ENCODE data around the gene SNURF. TPM values are rescaled to one million over a fixed set of nuclear protein-coding genes. Genes with fewer than 3 reads are reported as not detected.
"Not testable (repeated sequence)": the region's sequence is repeated elsewhere in the genome, so short reads cannot be mapped to it uniquely, and the experiment has no call there.

The SNURF gene
- total RNA-seq (6.9 TPM), polyA plus RNA-seq (8.9 TPM)
- long read RNA-seq, donor 1 = 0 reads
- long read RNA-seq, donor 2 = 0 reads
- long read RNA-seq, donor 3, transcript SNURF-201 (4 exons, 331 nt) = major isoform, 12 of 13 reads
- long read RNA-seq, donor 3, partial matches to known transcripts = 0 of 13 reads
- long read RNA-seq, donor 3, other reads (novel, unspliced or antisense) = 0 of 13 reads
- long read RNA-seq, donor 4, partial matches to known transcripts = 0 of 2 reads
- long read RNA-seq, donor 4, other reads (novel, unspliced or antisense) = 0 of 2 reads
- long read RNA-seq, donor 5, transcript SNURF-201 (4 exons, 331 nt) = major isoform, 9 of 11 reads
- long read RNA-seq, donor 5, partial matches to known transcripts = 0 of 11 reads
- long read RNA-seq, donor 5, other reads (novel, unspliced or antisense) = 0 of 11 reads
- long read RNA-seq, donor 6, partial matches to known transcripts = 0 of 1 reads
- long read RNA-seq, donor 6, other reads (novel, unspliced or antisense) = 0 of 1 reads
- long read RNA-seq, donor 7, partial matches to known transcripts = 0 of 7 reads
- long read RNA-seq, donor 7, other reads (novel, unspliced or antisense) = 0 of 7 reads
- long read RNA-seq, donor 8, partial matches to known transcripts = 0 of 2 reads
- long read RNA-seq, donor 8, other reads (novel, unspliced or antisense) = 0 of 2 reads
- long read RNA-seq, donor 9, partial matches to known transcripts = 0 of 2 reads
- long read RNA-seq, donor 9, other reads (novel, unspliced or antisense) = 0 of 2 reads
- long read RNA-seq, donor 10, partial matches to known transcripts = 0 of 8 reads
- long read RNA-seq, donor 10, other reads (novel, unspliced or antisense) = 0 of 8 reads

GRCh38 chr15:24954783-24955530 lies at the start of gene SNURF, which contains the start of gene SNRPN:
Gene SNURF (plus strand): TSS chr15:24954987. CDS start chr15:24955049, 62 bp downstream.
Gene SNRPN (plus strand): TSS chr15:24954987. CDS start chr15:24974454, 19,467 bp downstream.
- H3K4me1 ChIP-seq (ENCODE audit: control insufficient read depth in 2 of 2, insufficient read depth in 2 of 2, low read length in 2 of 2) = no peaks in the 10 kb centered on the region
- peak within 1 kb of the TSS; percentile 55 to 81 for H3K4me3 ChIP-seq (ENCODE audit: low read length in 2 of 2)
- H3K27me3 ChIP-seq (ENCODE audit: control insufficient read depth in 2 of 2, insufficient read depth in 1 of 2, low read length in 1 of 2) = no peaks in the 10 kb centered on the region
- no peaks in the 10 kb centered on the region for H3K36me3 ChIP-seq (ENCODE audit: control insufficient read depth in 2 of 2, insufficient read depth in 2 of 2, low read length in 1 of 2)
- peak; percentile 14 to 71 (median 23) for DNase-seq (ENCODE audit: low read depth in 6 of 9, low spot score in 9 of 9)
- WGBS = 47% methylated on average over 47 of the region's 47 CpGs
- peaks cover 0 to 11% of the 10 kb centered on the region in 2 donors for H3K9me3 ChIP-seq (ENCODE audit: control insufficient read depth in 2 of 2, insufficient read depth in 1 of 2, low read length in 1 of 2)
- H3K27ac ChIP-seq (ENCODE audit: low read depth in 1 of 2, low read length in 1 of 2) = peak within 1 kb of the TSS; percentile 93 to 98

DNA sequence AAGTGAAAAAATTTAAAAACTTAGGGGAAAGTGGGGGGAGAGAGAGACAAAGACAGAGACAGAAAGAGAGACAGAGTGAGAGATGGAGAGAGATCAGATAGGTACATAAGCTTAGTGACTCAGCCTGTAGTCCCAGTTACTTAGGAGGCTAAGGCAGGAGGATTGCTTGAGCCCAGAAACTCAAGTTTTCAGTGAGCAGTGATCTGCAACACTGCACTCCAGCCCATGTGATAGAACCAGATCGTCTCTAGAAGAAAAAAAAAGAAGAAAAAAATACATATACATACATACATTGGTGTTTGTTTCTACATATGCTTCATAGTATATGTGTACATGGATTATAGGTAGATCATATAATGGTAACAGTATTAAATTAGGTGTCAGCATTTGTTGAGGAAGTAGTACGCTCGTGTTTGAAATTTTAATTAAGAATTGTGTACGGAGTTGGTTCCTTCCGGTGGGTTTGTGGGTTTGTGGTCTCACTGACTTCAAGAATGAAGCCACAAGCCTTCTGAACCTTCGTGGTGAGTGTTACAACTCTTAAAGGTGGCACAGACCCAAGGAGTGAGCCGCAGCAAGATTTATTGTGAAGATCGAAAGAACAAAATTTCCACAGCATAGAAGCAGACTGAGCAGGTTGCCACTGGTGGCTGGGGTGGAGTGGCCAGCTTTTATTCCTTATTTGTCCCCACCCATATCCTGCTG lies 38.3 kb upstream of the SNURF start:
- Histone ChIP-seq H3K9me3 (ENCODE audit: control insufficient read depth in 2 of 2, insufficient read depth in 1 of 2, low read length in 1 of 2) (peaks cover 1 to 7% of the 10 kb centered on the region in 2 donors), H3K36me3 (ENCODE audit: control insufficient read depth in 2 of 2, insufficient read depth in 2 of 2, low read length in 1 of 2) (no peaks in the 10 kb centered on the region), H3K4me1 (ENCODE audit: control insufficient read depth in 2 of 2, insufficient read depth in 2 of 2, low read length in 2 of 2) (no peaks in the 10 kb centered on the region), H3K27ac (ENCODE audit: low read depth in 1 of 2, low read length in 1 of 2) (no peak overlapping the region), H3K27me3 (ENCODE audit: control insufficient read depth in 2 of 2, insufficient read depth in 1 of 2, low read length in 1 of 2) (no peaks in the 10 kb centered on the region), H3K4me3 (ENCODE audit: low read length in 2 of 2) (no peak overlapping the region)
- peak in 2 of 9 donors; percentile 7 to 28 for DNase-seq (ENCODE audit: low read depth in 6 of 9, low spot score in 9 of 9)
- 25% methylated on average over 8 of the region's 8 CpGs for WGBS

GRCh38 chr15:24917431-24917830 lies 37.4 kb upstream of the SNURF start:
- Histone ChIP-seq H3K36me3 (ENCODE audit: control insufficient read depth in 2 of 2, insufficient read depth in 2 of 2, low read length in 1 of 2) (no peaks in the 10 kb centered on the region), H3K27ac (ENCODE audit: low read depth in 1 of 2, low read length in 1 of 2) (no peak overlapping the region), H3K9me3 (ENCODE audit: control insufficient read depth in 2 of 2, insufficient read depth in 1 of 2, low read length in 1 of 2) (peaks cover 1 to 3% of the 10 kb centered on the region in 2 donors), H3K4me3 (ENCODE audit: low read length in 2 of 2) (no peak overlapping the region), H3K4me1 (ENCODE audit: control insufficient read depth in 2 of 2, insufficient read depth in 2 of 2, low read length in 2 of 2) (no peaks in the 10 kb centered on the region), H3K27me3 (ENCODE audit: control insufficient read depth in 2 of 2, insufficient read depth in 1 of 2, low read length in 1 of 2) (no peaks in the 10 kb centered on the region)
- 96% methylated on average over 14 of the region's 14 CpGs for WGBS
- DNase-seq (ENCODE audit: low read depth in 6 of 9, low spot score in 9 of 9) = no peak

- Histone ChIP-seq H3K9me3 (ENCODE audit: control insufficient read depth in 2 of 2, insufficient read depth in 1 of 2, low read length in 1 of 2) (peaks cover 1 to 3% of the 10 kb centered on the region in 2 donors), H3K4me3 (ENCODE audit: low read length in 2 of 2) (no peak overlapping the region), H3K27ac (ENCODE audit: low read depth in 1 of 2, low read length in 1 of 2) (no peak overlapping the region), H3K4me1 (ENCODE audit: control insufficient read depth in 2 of 2, insufficient read depth in 2 of 2, low read length in 2 of 2) (no peaks in the 10 kb centered on the region), H3K36me3 (ENCODE audit: control insufficient read depth in 2 of 2, insufficient read depth in 2 of 2, low read length in 1 of 2) (no peaks in the 10 kb centered on the region), H3K27me3 (ENCODE audit: control insufficient read depth in 2 of 2, insufficient read depth in 1 of 2, low read length in 1 of 2) (no peaks in the 10 kb centered on the region)
- WGBS = 79% methylated on average over 2 of the region's 2 CpGs
- no peak for DNase-seq (ENCODE audit: low read depth in 6 of 9, low spot score in 9 of 9)
Observed at GRCh38 chr15:24919446-24919845, 35.3 kb upstream of the SNURF start.

DNA sequence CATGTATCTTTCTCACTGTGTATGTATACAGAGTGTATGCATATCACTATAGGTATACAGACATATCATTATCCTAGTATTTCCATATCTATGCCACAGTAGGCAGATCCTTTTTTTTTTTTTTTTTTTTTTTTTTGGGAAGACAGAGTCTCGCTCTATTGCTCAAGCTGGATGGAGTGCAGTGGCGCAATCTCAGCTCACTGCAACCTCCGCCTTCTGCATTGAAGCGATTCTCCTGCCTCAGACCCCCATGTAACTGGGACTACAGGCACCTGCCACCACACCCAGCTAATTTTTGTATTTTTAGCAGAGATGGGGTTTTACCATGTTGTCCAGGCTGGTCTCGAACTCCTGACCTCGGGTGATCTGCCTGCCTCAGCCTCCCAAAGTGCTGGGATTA lies 32.0 kb upstream of the SNURF start:
- H3K4me1 ChIP-seq (ENCODE audit: control insufficient read depth in 2 of 2, insufficient read depth in 2 of 2, low read length in 2 of 2); H3K36me3 ChIP-seq (ENCODE audit: control insufficient read depth in 2 of 2, insufficient read depth in 2 of 2, low read length in 1 of 2); H3K9me3 ChIP-seq (ENCODE audit: control insufficient read depth in 2 of 2, insufficient read depth in 1 of 2, low read length in 1 of 2); H3K4me3 ChIP-seq (ENCODE audit: low read length in 2 of 2); H3K27me3 ChIP-seq (ENCODE audit: control insufficient read depth in 2 of 2, insufficient read depth in 1 of 2, low read length in 1 of 2); H3K27ac ChIP-seq (ENCODE audit: low read depth in 1 of 2, low read length in 1 of 2); DNase-seq (ENCODE audit: low read depth in 6 of 9, low spot score in 9 of 9): not testable (repeated sequence)
- 92% methylated on average over 6 of the region's 6 CpGs for WGBS

GRCh38 chr15:24924153-24924552 lies 30.6 kb upstream of the SNURF start:
- no peaks in the 10 kb centered on the region for H3K27me3 ChIP-seq (ENCODE audit: control insufficient read depth in 2 of 2, insufficient read depth in 1 of 2, low read length in 1 of 2)
- H3K4me3 ChIP-seq (ENCODE audit: low read length in 2 of 2) = no peak overlapping the region
- H3K9me3 ChIP-seq (ENCODE audit: control insufficient read depth in 2 of 2, insufficient read depth in 1 of 2, low read length in 1 of 2) = no peaks in the 10 kb centered on the region
- no peak for DNase-seq (ENCODE audit: low read depth in 6 of 9, low spot score in 9 of 9)
- no peak overlapping the region for H3K27ac ChIP-seq (ENCODE audit: low read depth in 1 of 2, low read length in 1 of 2)
- no peaks in the 10 kb centered on the region for H3K4me1 ChIP-seq (ENCODE audit: control insufficient read depth in 2 of 2, insufficient read depth in 2 of 2, low read length in 2 of 2)
- WGBS = 88% methylated on average over 3 of the region's 3 CpGs
- no peaks in the 10 kb centered on the region for H3K36me3 ChIP-seq (ENCODE audit: control insufficient read depth in 2 of 2, insufficient read depth in 2 of 2, low read length in 1 of 2)

GRCh38 chr15:24924621-24925020 lies 30.2 kb upstream of the SNURF start:
- 74% methylated on average over 2 of the region's 2 CpGs for WGBS
- H3K4me1 ChIP-seq (ENCODE audit: control insufficient read depth in 2 of 2, insufficient read depth in 2 of 2, low read length in 2 of 2) = no peaks in the 10 kb centered on the region
- H3K27ac ChIP-seq (ENCODE audit: low read depth in 1 of 2, low read length in 1 of 2) = no peak overlapping the region
- no peaks in the 10 kb centered on the region for H3K36me3 ChIP-seq (ENCODE audit: control insufficient read depth in 2 of 2, insufficient read depth in 2 of 2, low read length in 1 of 2)
- DNase-seq (ENCODE audit: low read depth in 6 of 9, low spot score in 9 of 9) = no peak
- H3K4me3 ChIP-seq (ENCODE audit: low read length in 2 of 2) = no peak overlapping the region
- no peaks in the 10 kb centered on the region for H3K27me3 ChIP-seq (ENCODE audit: control insufficient read depth in 2 of 2, insufficient read depth in 1 of 2, low read length in 1 of 2)
- no peaks in the 10 kb centered on the region for H3K9me3 ChIP-seq (ENCODE audit: control insufficient read depth in 2 of 2, insufficient read depth in 1 of 2, low read length in 1 of 2)

- H3K36me3 ChIP-seq (ENCODE audit: control insufficient read depth in 2 of 2, insufficient read depth in 2 of 2, low read length in 1 of 2); DNase-seq (ENCODE audit: low read depth in 6 of 9, low spot score in 9 of 9); H3K4me3 ChIP-seq (ENCODE audit: low read length in 2 of 2); H3K27ac ChIP-seq (ENCODE audit: low read depth in 1 of 2, low read length in 1 of 2); H3K27me3 ChIP-seq (ENCODE audit: control insufficient read depth in 2 of 2, insufficient read depth in 1 of 2, low read length in 1 of 2); H3K4me1 ChIP-seq (ENCODE audit: control insufficient read depth in 2 of 2, insufficient read depth in 2 of 2, low read length in 2 of 2); H3K9me3 ChIP-seq (ENCODE audit: control insufficient read depth in 2 of 2, insufficient read depth in 1 of 2, low read length in 1 of 2): not testable (repeated sequence)
- WGBS = 93% methylated on average over 10 of the region's 10 CpGs
Observed at GRCh38 chr15:24931874-24932732, 22.7 kb upstream of the SNURF start.
